Activated CD4-positive, alpha-beta memory T cell treated with anti-CD3 and anti-CD28 coated beads for 36 hours (primary cell): Measurements from ENCODE around the gene PDXP. TPM values are rescaled to one million over a fixed set of nuclear protein-coding genes. Genes with fewer than 3 reads are reported as not detected.

Experiments used
- CTCF ChIA-PET: fragments of 350-600 bp; sonication (Branson Sonifier 250); formaldehyde crosslinking; loops from one replicate; lab custom pipeline; 2021; ENCODE audit warnings: antibody characterized with exemption, inconsistent platforms; lab: Charles Lee
- POLR2A ChIA-PET: fragments of 350-600 bp; sonication (Branson Sonifier 250); formaldehyde crosslinking; loops from one replicate; lab custom pipeline; 2021; ENCODE audit warnings: antibody characterized with exemption; lab: Charles Lee
- DNase-seq: peaks from one replicate; pipeline ENCODE4 v3.0.0-alpha.2; 2020
- H3K27ac Mint-ChIP-seq: one replicate; pipeline ENCODE4 v1.8.0; 2021; ENCODE audit warnings: mixed read lengths
- H3K27me3 Mint-ChIP-seq: one replicate; pipeline ENCODE4 v1.8.0; 2021; ENCODE audit warnings: mixed read lengths
- H3K36me3 Mint-ChIP-seq: one replicate; pipeline ENCODE4 v1.8.0; 2021; ENCODE audit warnings: mixed read lengths
- H3K4me1 Mint-ChIP-seq: one replicate; pipeline ENCODE4 v1.8.0; 2021; ENCODE audit warnings: low read depth, mixed read lengths
- H3K4me3 Mint-ChIP-seq: one replicate; pipeline ENCODE4 v1.8.0; 2021; ENCODE audit warnings: mild to moderate bottlenecking, mixed read lengths
- H3K9me3 Mint-ChIP-seq: one replicate; pipeline ENCODE4 v1.8.0; 2021; ENCODE audit warnings: mixed read lengths
- intact Hi-C: fragments of 100-400 bp; cut with micrococcal nuclease; formaldehyde crosslinking; loops from one replicate; pipeline ENCODE4 v1.15.1; 2023
- total RNA-seq, 2 experiments: library from RNA; stranded (reverse); gene quantifications; one replicate each; pipeline ENCODE4 v1.2.3, GENCODE V29; 2021

The PDXP gene
- total RNA-seq, 2 experiments from 2014 or later: 21.9 to 22.9 TPM

DNA sequence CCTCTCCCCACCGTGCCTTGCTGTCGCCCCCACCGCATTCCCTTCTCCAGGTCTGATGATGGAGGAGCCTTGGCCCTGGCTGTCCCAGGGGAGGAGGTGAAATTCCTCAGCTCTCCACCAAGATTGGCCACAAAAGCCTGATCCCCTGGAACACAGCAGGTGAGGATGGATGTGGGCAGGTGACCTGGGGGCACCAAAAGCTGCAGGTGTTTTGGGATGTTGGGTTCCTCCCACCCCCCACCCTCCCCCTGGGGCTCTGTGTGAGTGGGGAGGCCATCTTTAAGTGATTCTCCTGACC, 39.0 kb downstream of the PDXP start:
- Mint-ChIP-seq H3K4me3 (no peak overlapping the region), H3K36me3 (peaks cover 13% of the 10 kb centered on the region), H3K27me3 (no peaks in the 10 kb centered on the region), H3K9me3 (no peaks in the 10 kb centered on the region), H3K4me1 (peaks cover 9% of the 10 kb centered on the region), H3K27ac (no peak overlapping the region)
- ChIA-PET POLR2A (no interaction called here), CTCF (interaction anchor here (0.6 to 1.8 kb wide), 2 partner anchors 22 to 54 kb away, joined by 3 to 8 read pairs; partner anchors contain the start of gene LGALS1)
- intact Hi-C loops: no loop called here
- no peak for DNase-seq

DNA sequence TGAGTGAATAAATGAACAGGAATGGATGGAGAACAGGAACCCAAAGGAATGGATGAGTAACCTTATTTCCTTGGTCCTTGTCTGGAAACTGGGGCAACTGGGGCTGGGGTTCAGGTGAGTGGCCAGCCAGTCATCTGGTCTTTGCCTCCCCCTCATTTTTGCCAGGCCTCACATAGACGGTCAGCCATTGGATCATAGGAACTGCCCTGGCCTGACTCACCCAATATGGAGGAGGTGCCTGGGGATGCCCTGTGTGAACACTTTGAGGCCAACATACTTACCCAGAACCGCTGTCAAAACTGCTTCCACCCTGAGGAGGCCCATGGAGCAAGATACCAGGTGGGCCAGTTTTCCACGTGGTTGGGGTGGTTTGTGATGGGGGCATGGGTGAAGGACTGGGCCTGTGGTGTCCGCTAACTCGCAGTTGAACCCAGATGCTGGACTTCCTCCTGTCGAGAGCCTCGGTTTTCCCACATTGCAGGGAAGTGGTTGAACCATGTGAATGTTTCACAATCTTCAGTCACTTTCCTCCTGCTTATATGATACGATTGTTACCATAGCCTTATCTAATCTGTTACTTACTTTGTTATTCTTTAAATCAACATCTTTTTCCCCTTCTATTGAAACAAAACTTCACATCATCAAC, 42.7 kb downstream of the PDXP start:
- no peak overlapping the region for H3K27ac Mint-ChIP-seq
- peaks cover 3% of the 10 kb centered on the region for H3K36me3 Mint-ChIP-seq
- CTCF ChIA-PET: no interaction called here
- POLR2A ChIA-PET: no interaction called here
- intact Hi-C loops: no loop called here
- peaks cover 3% of the 10 kb centered on the region for H3K4me1 Mint-ChIP-seq
- no peak for DNase-seq
- H3K27me3 Mint-ChIP-seq: no peaks in the 10 kb centered on the region
- no peaks in the 10 kb centered on the region for H3K9me3 Mint-ChIP-seq
- H3K4me3 Mint-ChIP-seq: no peak overlapping the region

DNA sequence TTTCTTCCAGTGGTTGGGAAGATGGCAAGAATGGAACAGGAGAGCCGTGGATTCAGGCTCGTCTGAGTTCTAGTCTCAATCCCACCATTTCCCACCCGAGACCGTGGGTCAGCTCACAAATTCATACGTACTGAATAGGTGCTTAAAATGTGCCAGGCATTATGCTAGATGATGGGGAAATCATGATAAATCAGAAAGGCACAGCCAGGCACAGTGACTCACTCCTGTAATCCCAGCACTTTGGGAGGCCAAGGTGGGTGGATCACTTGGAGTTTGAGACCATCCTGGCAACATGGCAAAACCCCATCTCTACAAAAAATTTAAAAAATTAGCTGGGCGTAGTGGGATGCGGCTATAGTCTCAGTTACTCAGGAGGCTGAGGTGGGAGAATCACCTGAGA, 45.4 kb downstream of the PDXP start:
- H3K27me3 Mint-ChIP-seq: no peaks in the 10 kb centered on the region
- H3K4me1 Mint-ChIP-seq: no peaks in the 10 kb centered on the region
- CTCF ChIA-PET: interaction anchor here (0.7 to 1.7 kb wide), 2 partner anchors 15 to 23 kb away, joined by 3 to 4 read pairs; no protein-coding TSS in a partner anchor
- POLR2A ChIA-PET: no interaction called here
- no peak for DNase-seq
- intact Hi-C loops: no loop called here
- no peak overlapping the region for H3K4me3 Mint-ChIP-seq
- no peak overlapping the region for H3K27ac Mint-ChIP-seq
- no peaks in the 10 kb centered on the region for H3K9me3 Mint-ChIP-seq
- H3K36me3 Mint-ChIP-seq: peaks cover 3% of the 10 kb centered on the region

DNA sequence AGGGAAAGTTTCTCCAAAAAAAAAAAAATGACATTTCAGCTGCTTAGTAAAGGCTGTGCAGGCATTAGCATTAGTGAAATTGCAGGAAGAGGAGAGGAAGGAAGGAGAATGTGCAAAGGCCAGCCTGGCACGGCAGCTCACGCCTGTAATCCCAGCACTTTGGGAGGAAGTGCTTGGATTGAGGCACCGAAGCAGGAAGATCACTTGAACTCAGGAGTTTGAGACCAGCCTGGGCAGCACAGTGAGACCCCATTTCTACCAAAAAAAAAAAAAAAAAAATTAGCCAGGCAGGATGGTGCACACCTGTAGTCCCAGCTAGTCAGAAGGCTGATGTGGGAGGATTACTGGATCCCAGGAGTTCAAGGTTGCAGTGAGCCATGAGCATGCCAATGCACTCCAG, 46.1 kb downstream of the PDXP start:
- CTCF ChIA-PET: interaction anchor here (1.7 kb wide), 1 partner anchor 24 kb away, joined by 4 read pairs; no protein-coding TSS in a partner anchor
- POLR2A ChIA-PET: no interaction called here
- no peak overlapping the region for H3K4me3 Mint-ChIP-seq
- H3K27ac Mint-ChIP-seq: no peak overlapping the region
- no peaks in the 10 kb centered on the region for H3K4me1 Mint-ChIP-seq
- no peaks in the 10 kb centered on the region for H3K27me3 Mint-ChIP-seq
- intact Hi-C loops: no loop called here
- H3K9me3 Mint-ChIP-seq: no peaks in the 10 kb centered on the region
- no peak for DNase-seq
- H3K36me3 Mint-ChIP-seq: peaks cover 3% of the 10 kb centered on the region

DNA sequence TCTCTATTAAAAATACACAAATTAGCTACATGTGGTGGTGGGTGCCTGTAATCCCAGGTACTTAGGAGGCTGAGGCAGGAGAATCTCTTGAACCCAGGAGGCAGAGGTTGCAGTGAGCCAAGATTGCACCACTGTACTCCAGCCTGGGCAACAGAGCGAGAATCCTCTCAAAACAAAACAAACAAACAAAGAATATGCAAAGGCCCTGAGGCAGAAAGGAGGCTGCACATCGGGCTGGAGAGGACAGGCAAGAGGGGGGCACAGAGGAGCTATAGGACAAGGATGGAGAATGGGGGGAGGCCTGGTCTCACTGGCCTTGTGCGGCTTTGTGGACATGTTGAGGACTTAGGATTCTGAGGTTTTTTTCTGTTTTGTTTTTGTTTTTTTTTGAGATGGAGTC, 46.7 kb downstream of the PDXP start:
- no peaks in the 10 kb centered on the region for H3K4me1 Mint-ChIP-seq
- peaks cover 3% of the 10 kb centered on the region for H3K36me3 Mint-ChIP-seq
- no peak overlapping the region for H3K27ac Mint-ChIP-seq
- no peaks in the 10 kb centered on the region for H3K27me3 Mint-ChIP-seq
- ChIA-PET CTCF (no interaction called here), POLR2A (no interaction called here)
- no peaks in the 10 kb centered on the region for H3K9me3 Mint-ChIP-seq
- no peak overlapping the region for H3K4me3 Mint-ChIP-seq
- DNase-seq: no peak
- intact Hi-C loops: no loop called here

DNA sequence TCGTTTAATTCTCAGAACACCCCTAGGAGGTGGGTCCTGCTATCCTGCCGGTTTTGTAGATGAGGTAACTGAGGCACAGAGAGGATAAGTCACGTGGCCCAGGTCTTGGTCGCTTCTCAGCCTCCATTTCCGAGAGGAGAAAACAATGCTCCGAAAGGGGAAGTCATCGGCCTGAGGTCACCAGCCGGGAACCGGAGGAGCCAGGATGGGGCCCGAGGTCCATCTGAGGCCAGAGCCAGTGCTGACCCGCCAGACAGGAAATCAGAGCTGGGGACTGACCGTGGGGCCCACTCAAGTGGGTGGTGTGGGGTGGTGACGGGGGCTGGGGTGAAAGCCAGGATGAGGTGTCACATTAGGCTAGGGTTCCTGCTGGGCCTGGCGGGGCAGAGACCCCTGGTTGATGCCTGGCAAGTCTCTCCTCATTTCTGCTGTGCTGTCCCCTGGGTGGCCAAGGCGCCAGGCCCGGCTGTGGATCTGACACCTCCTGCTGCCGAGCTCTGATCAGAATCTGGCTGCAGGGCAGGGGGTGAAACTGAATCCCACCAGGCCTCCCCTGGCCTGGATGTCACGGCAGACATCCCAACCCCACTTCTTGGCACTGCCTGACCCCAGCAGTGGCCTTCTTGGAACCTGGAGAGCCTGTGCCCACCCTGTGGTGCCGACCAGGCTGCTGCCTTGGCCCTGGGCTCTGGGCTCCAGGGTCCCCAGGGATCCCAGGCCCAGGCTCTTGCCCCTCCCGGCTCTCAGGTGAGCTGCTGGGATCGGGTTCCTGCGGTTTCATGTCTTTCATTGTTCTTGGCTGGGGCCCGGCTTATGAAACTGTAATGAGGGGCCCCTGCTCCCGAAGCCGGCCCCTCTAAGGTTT, 50.3 kb downstream of the PDXP start:
- no peak for DNase-seq
- H3K4me3 Mint-ChIP-seq: no peak overlapping the region
- CTCF ChIA-PET: no interaction called here
- no peaks in the 10 kb centered on the region for H3K9me3 Mint-ChIP-seq
- no peaks in the 10 kb centered on the region for H3K27me3 Mint-ChIP-seq
- H3K27ac Mint-ChIP-seq: no peak overlapping the region
- intact Hi-C loops: no loop called here
- peaks cover under 1% of the 10 kb centered on the region for H3K36me3 Mint-ChIP-seq
- POLR2A ChIA-PET: no interaction called here
- no peaks in the 10 kb centered on the region for H3K4me1 Mint-ChIP-seq

DNA sequence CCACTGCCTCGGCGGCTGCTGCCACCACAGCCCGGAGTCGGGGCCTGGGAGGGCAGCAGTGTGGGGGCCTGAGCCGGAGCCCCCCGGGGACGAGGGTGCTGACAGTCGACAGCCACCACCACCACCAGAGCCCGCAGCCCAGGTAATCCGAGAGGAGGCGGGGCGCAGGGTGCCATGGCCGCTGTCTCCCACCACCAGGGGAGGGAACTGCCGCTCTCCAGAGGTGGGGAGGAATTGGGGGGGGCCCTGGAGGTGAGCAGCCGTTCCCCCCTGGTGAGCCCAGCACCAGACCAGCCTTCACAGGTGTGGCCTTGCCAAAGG, 50.9 kb downstream of the PDXP start:
- ChIA-PET CTCF (no interaction called here), POLR2A (no interaction called here)
- Mint-ChIP-seq H3K27ac (no peak overlapping the region), H3K9me3 (no peaks in the 10 kb centered on the region), H3K27me3 (no peaks in the 10 kb centered on the region), H3K4me1 (no peaks in the 10 kb centered on the region), H3K36me3 (no peaks in the 10 kb centered on the region), H3K4me3 (no peak overlapping the region)
- no peak for DNase-seq
- intact Hi-C loops: no loop called here

DNA sequence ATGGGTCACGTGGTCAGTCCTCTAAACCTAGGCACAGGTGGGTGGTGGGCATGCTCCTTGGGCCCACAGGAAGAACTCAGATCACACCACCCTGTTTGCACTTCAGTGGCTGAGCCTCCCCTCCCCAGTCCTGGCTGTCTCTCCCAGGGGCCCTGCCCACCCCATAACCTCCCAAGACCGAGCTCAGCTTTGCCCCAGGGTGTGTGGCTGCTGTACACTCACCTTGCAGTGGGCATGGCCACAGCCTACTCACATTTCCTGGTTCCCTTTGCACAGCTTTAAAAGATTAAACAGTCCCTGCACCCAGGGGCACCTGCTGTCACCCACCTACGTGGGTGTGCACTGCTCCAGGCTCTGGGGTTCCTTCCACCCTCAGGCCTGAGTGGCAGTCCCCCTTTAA, 52.2 kb downstream of the PDXP start:
- no peaks in the 10 kb centered on the region for H3K27me3 Mint-ChIP-seq

DNA sequence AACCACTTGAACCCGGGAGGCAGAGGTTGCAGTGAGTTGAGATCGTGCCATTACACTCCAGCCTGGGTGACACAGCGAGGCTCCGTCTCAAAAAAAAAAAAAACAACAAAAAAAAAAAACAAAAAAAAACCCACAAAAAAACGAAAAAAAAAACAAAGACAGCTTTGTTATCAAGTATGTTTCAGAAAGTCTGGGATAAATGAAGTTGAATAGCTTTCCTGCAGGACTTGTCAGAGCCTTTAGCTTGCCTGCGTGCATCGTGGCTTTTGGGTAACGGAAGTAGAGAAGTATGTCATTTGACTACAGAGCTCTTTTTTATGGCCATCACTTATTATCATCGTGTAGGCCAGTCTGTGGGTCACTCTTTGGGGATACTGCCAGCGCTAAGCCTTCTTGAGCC, 53.0 kb downstream of the PDXP start:
- POLR2A ChIA-PET: no interaction called here
- no peaks in the 10 kb centered on the region for H3K27me3 Mint-ChIP-seq
- peaks cover under 1% of the 10 kb centered on the region for H3K36me3 Mint-ChIP-seq
- no peaks in the 10 kb centered on the region for H3K4me1 Mint-ChIP-seq
- CTCF ChIA-PET: interaction anchor here (0.9 kb wide), 1 partner anchor 68 kb away, joined by 3 read pairs; no protein-coding TSS in a partner anchor
- H3K4me3 Mint-ChIP-seq: no peak overlapping the region
- no peaks in the 10 kb centered on the region for H3K9me3 Mint-ChIP-seq
- no peak overlapping the region for H3K27ac Mint-ChIP-seq
- intact Hi-C loops: no loop called here
- no peak for DNase-seq

More for the DNA sequence above, 52.2 kb downstream of the PDXP start:
- no peaks in the 10 kb centered on the region for H3K36me3 Mint-ChIP-seq
- no peaks in the 10 kb centered on the region for H3K4me1 Mint-ChIP-seq
- intact Hi-C loops: no loop called here
- no peak for DNase-seq
- no peak overlapping the region for H3K4me3 Mint-ChIP-seq
- CTCF ChIA-PET: interaction anchor here (0.9 kb wide), 1 partner anchor 67 kb away, joined by 3 read pairs; no protein-coding TSS in a partner anchor
- no peaks in the 10 kb centered on the region for H3K9me3 Mint-ChIP-seq
- POLR2A ChIA-PET: no interaction called here
- no peak overlapping the region for H3K27ac Mint-ChIP-seq

DNA sequence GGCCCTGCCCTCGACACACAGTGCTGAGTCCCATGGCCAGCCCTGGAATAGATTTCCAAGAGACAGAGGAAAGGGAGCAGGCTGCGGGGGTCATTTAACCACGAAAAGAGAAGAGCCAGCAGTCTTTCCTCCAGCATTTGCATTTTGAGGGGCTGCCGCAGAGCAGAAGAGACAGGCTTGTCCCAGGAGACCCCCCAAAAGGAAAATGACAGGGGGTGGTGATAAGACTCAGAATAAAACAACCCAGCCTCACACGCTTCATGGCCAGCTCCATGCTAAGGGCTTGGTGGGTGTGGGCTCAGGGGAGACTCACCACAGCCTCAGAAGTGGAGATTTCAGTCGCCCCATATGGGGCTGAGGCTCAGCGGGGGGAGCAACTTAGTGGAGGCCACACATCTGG, 55.2 kb downstream of the PDXP start:
- ChIA-PET POLR2A (no interaction called here), CTCF (no interaction called here)
- H3K36me3 Mint-ChIP-seq: peaks cover 6% of the 10 kb centered on the region
- H3K4me1 Mint-ChIP-seq: no peaks in the 10 kb centered on the region
- H3K27me3 Mint-ChIP-seq: no peaks in the 10 kb centered on the region
- DNase-seq: no peak
- no peak overlapping the region for H3K4me3 Mint-ChIP-seq
- H3K9me3 Mint-ChIP-seq: no peaks in the 10 kb centered on the region
- intact Hi-C loops: no loop called here
- H3K27ac Mint-ChIP-seq: no peak overlapping the region

DNA sequence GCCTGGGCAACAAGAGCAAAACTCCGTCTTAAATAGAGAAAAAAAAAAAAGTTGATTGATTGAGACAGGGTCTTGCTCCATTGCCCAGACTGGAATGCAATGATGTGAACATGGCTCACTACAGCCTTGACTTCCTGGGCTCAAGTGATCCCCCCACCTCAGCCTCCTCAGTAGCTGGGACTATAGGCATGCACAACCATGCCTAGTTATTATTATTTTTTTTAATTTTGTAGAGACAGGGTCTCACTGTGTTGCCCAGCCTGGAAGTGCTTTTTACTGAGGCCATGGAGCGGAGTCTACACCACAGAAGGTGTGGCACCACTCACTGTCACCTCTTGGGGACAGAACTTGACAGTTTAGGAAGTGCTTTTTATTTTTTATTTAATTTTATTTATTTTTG, 56.1 kb downstream of the PDXP start:
- Mint-ChIP-seq H3K27ac (no peak overlapping the region), H3K9me3 (no peaks in the 10 kb centered on the region), H3K4me1 (peaks cover 1% of the 10 kb centered on the region), H3K36me3 (peaks cover 6% of the 10 kb centered on the region), H3K4me3 (no peak overlapping the region), H3K27me3 (no peaks in the 10 kb centered on the region)
- CTCF ChIA-PET: no interaction called here
- no peak for DNase-seq
- POLR2A ChIA-PET: no interaction called here
- intact Hi-C loops: no loop called here

DNA sequence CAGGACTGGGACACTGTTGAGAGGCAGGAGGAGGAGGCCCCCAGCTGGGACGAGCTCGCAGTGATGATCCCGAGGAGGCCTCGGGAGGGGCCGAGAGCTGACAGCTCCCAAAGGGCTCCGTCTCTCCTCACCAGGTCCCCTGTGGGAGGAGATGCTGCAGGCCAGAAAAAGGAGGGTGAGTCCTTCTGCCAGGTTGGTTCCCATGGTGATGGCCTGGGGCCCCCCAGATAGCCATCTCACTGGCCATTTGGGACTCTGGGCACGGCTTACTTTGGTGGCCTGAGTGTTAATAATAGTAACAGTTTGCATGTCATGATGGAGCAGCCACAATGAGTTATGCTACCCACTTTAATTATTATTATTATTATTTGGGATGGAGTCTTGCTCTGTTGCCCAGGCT, 57.2 kb downstream of the PDXP start:
- H3K27ac Mint-ChIP-seq: no peak overlapping the region
- CTCF ChIA-PET: interaction anchor here (0.6 kb wide), 1 partner anchor 154 kb away, joined by 3 read pairs; no protein-coding TSS in a partner anchor
- no peaks in the 10 kb centered on the region for H3K27me3 Mint-ChIP-seq
- POLR2A ChIA-PET: no interaction called here
- no peak overlapping the region for H3K4me3 Mint-ChIP-seq
- intact Hi-C loops: no loop called here
- no peaks in the 10 kb centered on the region for H3K9me3 Mint-ChIP-seq
- peaks cover 6% of the 10 kb centered on the region for H3K36me3 Mint-ChIP-seq
- no peak for DNase-seq
- peaks cover 2% of the 10 kb centered on the region for H3K4me1 Mint-ChIP-seq
